CD4-positive, alpha-beta T cell (primary cell): Measurements from ENCODE around the gene FBXO45. TPM values are rescaled to one million over a fixed set of nuclear protein-coding genes. Genes with fewer than 3 reads are reported as not detected.

Source experiments
- ATAC-seq: fragments of 200-7000 bp; cut with Tn5 transposase; one replicate; pipeline ENCODE4 v1.10.0; 2022; ENCODE audit warnings: mild to moderate bottlenecking; ENCODE audit not compliant: poor library complexity
- CTCF ChIA-PET: fragments of 350-600 bp; sonication (Branson Sonifier 250); formaldehyde crosslinking; loops from one replicate; lab custom pipeline; 2021; ENCODE audit warnings: antibody characterized with exemption, inconsistent platforms; lab: Charles Lee
- POLR2A ChIA-PET: fragments of 350-600 bp; sonication (Branson Sonifier 250); formaldehyde crosslinking; loops from one replicate; lab custom pipeline; 2021; ENCODE audit warnings: antibody characterized with exemption, inconsistent platforms; lab: Charles Lee
- DNase-seq, 14 experiments: peaks; one replicate each; pipeline ENCODE4 v3.0.0-alpha.2; 2013 to 2020; ENCODE audit warnings: mixed read lengths in 2 of 14
- H3K27ac ChIP-seq, 2 donors: one replicate each; pipeline versions ENCODE4 v1.5.1 to v1.7.0; 2013; ENCODE audit warnings: low read length in 2 of 2, low read depth in 1 of 2, mild to moderate bottlenecking in 1 of 2
- H3K27me3 ChIP-seq, 2 experiments: 1 replicate in 1 of 2; 2 replicates in 1 of 2; pipeline versions ENCODE4 v1.6.1 to v1.7.0; 2013; ENCODE audit warnings: low read length in 2 of 2, control low read depth in 1 of 2, mild to moderate bottlenecking in 1 of 2, moderate library complexity in 1 of 2; ENCODE audit not compliant: insufficient read depth in 2 of 2, control insufficient read depth in 1 of 2
- H3K36me3 ChIP-seq: one replicate; pipeline ENCODE4 v1.6.1; 2013; ENCODE audit warnings: low read length, control low read depth; ENCODE audit not compliant: insufficient read depth
- H3K4me1 ChIP-seq: one replicate; pipeline ENCODE4 v1.6.1; 2013; ENCODE audit warnings: low read length, control low read depth; ENCODE audit not compliant: insufficient read depth
- H3K4me3 ChIP-seq: one replicate; pipeline ENCODE4 v1.5.1; 2013; ENCODE audit warnings: mild to moderate bottlenecking, low read length, moderate library complexity
- H3K9me3 ChIP-seq, 2 experiments: 1 replicate in 1 of 2; 2 replicates in 1 of 2; pipeline versions ENCODE4 v1.6.1 to v1.7.0; 2013; ENCODE audit warnings: low read length in 2 of 2, mild to moderate bottlenecking in 2 of 2, control low read depth in 1 of 2, moderate library complexity in 1 of 2; ENCODE audit not compliant: control insufficient read depth in 1 of 2, insufficient read depth in 1 of 2
- H3K27ac Mint-ChIP-seq: one replicate; pipeline ENCODE4 v1.8.0; 2020; ENCODE audit warnings: mixed read lengths
- H3K27me3 Mint-ChIP-seq: one replicate; pipeline ENCODE4 v1.8.0; 2021; ENCODE audit warnings: mixed read lengths
- H3K36me3 Mint-ChIP-seq: one replicate; pipeline ENCODE4 v1.8.0; 2021; ENCODE audit warnings: low read depth, mixed read lengths
- H3K4me1 Mint-ChIP-seq: one replicate; pipeline ENCODE4 v1.8.0; 2021; ENCODE audit warnings: low read depth, mixed read lengths
- H3K4me3 Mint-ChIP-seq: one replicate; pipeline ENCODE4 v1.8.0; 2020; ENCODE audit warnings: mild to moderate bottlenecking, mixed read lengths
- H3K9me3 Mint-ChIP-seq: one replicate; pipeline ENCODE4 v1.8.0; 2020; ENCODE audit warnings: mixed read lengths
- intact Hi-C, 2 experiments: fragments of 100-400 bp; cut with DNase I in 1 of 2; cut with micrococcal nuclease in 1 of 2; formaldehyde crosslinking; loops; one replicate each; pipeline versions ENCODE4 v1.15.1 to v1.9.0; 2023 to 2025; cut with DNase I, micrococcal nuclease
- total RNA-seq, 174 experiments: library from RNA in 2 of 174; stranded (reverse) in 2 of 174; gene quantifications; one replicate each; pipeline ENCODE4 v1.2.3 and lab custom pipeline; 2021 to 2026
- TF ChIP-seq, protein P1 (sequence below): fragments of 200-600 bp; IDR thresholded peaks from one replicate; pipeline ENCODE4 v1.8.0; 2022; ENCODE audit warnings: antibody characterized with exemption, mild to moderate bottlenecking

FBXO45 gene
- total RNA-seq, 2 experiments from 2014 or later = 5.4 to 6.0 TPM

DNA sequence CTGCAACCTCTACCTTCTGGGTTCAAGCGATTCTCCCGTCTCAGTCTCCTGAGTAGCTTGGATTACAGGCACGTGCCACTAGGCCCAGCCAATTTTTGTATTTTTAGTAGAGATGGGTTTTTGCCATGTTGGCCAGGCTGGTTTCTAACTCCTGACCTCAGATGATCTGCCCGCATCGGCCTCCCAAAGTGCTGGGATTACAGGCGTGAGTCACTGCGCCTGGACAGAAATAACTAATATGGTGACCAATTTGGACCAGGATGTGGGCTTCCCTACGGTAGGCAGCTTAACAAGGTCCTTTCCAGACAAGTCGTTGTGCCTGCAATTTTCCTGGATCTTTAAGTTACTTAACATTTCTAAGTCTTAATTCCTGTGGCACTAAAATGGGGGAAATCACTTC lies 14.9 kb upstream of the FBXO45 start:
- ChIA-PET POLR2A (no interaction called here), CTCF (no interaction called here)
- Mint-ChIP-seq H3K4me1 (peaks cover 4% of the 10 kb centered on the region), H3K9me3 (peaks cover 6% of the 10 kb centered on the region), H3K27me3 (no peaks in the 10 kb centered on the region), H3K4me3 (no peak overlapping the region), H3K36me3 (peaks cover 31% of the 10 kb centered on the region), H3K27ac (peak overlapping the region; percentile 51)
- H3K36me3 ChIP-seq = peaks cover 11% of the 10 kb centered on the region
- TF ChIP-seq, protein P1, sequence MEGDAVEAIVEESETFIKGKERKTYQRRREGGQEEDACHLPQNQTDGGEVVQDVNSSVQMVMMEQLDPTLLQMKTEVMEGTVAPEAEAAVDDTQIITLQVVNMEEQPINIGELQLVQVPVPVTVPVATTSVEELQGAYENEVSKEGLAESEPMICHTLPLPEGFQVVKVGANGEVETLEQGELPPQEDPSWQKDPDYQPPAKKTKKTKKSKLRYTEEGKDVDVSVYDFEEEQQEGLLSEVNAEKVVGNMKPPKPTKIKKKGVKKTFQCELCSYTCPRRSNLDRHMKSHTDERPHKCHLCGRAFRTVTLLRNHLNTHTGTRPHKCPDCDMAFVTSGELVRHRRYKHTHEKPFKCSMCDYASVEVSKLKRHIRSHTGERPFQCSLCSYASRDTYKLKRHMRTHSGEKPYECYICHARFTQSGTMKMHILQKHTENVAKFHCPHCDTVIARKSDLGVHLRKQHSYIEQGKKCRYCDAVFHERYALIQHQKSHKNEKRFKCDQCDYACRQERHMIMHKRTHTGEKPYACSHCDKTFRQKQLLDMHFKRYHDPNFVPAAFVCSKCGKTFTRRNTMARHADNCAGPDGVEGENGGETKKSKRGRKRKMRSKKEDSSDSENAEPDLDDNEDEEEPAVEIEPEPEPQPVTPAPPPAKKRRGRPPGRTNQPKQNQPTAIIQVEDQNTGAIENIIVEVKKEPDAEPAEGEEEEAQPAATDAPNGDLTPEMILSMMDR = no peak
- H3K27ac ChIP-seq = no peak overlapping the region
- intact Hi-C loops = no loop called here
- ATAC-seq = no peak
- H3K27me3 ChIP-seq = no peaks in the 10 kb centered on the region
- peaks cover 0 to 12% of the 10 kb centered on the region in 2 experiments for H3K9me3 ChIP-seq
- H3K4me3 ChIP-seq = no peak overlapping the region
- no peak for DNase-seq
- H3K4me1 ChIP-seq = no peaks in the 10 kb centered on the region

DNA sequence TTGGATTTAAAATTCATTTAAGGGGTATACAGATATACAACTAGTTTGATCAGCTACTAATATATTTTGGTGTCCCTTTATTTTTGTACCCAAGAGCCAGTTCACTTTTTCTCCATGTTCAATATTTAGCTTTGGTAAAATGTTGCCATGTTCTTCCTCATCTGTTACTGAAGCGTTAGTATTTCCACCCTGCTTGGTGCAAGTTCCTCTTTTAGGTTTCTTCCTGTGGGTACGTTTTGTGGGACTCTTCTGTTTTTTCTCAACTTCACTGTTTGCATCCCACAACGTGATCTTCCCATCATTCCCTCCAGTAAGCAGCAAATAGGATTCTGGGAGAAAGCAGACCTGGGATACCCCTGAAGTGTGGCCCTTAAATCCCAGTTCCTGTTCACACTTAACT lies 14.3 kb upstream of the FBXO45 start:
- Mint-ChIP-seq H3K4me3 (no peak overlapping the region), H3K27me3 (no peaks in the 10 kb centered on the region), H3K4me1 (peaks cover 9% of the 10 kb centered on the region), H3K36me3 (peaks cover 38% of the 10 kb centered on the region), H3K27ac (peak overlapping the region; percentile 51), H3K9me3 (peaks cover 6% of the 10 kb centered on the region)
- ChIA-PET POLR2A (interaction anchor here (1.2 kb wide), 1 partner anchor 26 kb away, joined by 3 read pairs; no protein-coding TSS in a partner anchor), CTCF (no interaction called here)
- DNase-seq (no peak), ATAC-seq (no peak)
- intact Hi-C loops = no loop called here
- Histone ChIP-seq H3K9me3 (peaks cover 0 to 8% of the 10 kb centered on the region in 2 experiments), H3K36me3 (peaks cover 18% of the 10 kb centered on the region), H3K27ac (no peak overlapping the region), H3K4me3 (no peak overlapping the region), H3K4me1 (no peaks in the 10 kb centered on the region), H3K27me3 (no peaks in the 10 kb centered on the region)
- TF ChIP-seq, protein P1 = no peak

DNA sequence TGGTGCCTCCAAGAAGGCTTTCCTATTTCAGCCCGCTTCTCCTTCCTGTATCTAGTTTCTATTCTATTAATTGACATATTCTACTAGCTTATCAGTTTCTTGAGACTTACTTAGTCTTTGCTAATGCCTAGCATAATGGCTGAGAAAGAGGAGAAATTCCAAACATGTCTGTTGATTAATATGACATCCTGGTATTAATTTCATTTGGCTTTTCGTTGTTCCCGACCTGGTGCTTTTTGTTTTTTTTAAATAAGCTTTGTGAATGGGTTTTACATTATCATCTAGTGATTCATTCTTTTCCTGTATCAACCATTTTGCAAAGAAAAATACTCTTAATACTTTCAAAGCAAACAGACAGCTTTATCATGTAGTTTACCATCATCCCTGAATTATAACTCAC lies 13.2 kb upstream of the FBXO45 start:
- Mint-ChIP-seq H3K4me3 (no peak overlapping the region), H3K27me3 (no peaks in the 10 kb centered on the region), H3K9me3 (peaks cover under 1% of the 10 kb centered on the region), H3K36me3 (peaks cover 49% of the 10 kb centered on the region), H3K4me1 (peaks cover 20% of the 10 kb centered on the region), H3K27ac (no peak overlapping the region)
- Histone ChIP-seq H3K9me3 (no peaks in the 10 kb centered on the region), H3K27me3 (no peaks in the 10 kb centered on the region), H3K27ac (no peak overlapping the region), H3K4me3 (no peak overlapping the region), H3K36me3 (peaks cover 22% of the 10 kb centered on the region), H3K4me1 (peaks cover 2% of the 10 kb centered on the region)
- ATAC-seq (no peak), DNase-seq (no peak)
- CTCF ChIA-PET = interaction anchor here (0.6 kb wide), 1 partner anchor 420 kb away, joined by 3 read pairs; no protein-coding TSS in a partner anchor
- intact Hi-C loops = no loop called here
- POLR2A ChIA-PET = interaction anchor here (0.9 to 1.2 kb wide), 2 partner anchors 13 to 27 kb away, joined by 3 to 5 read pairs; partner anchors contain the start of genes FBXO45 and WDR53
- TF ChIP-seq, protein P1 = no peak
